GM18520 (cell line): ENCODE measurements around the gene HAO2.
"Not testable (repeated sequence)": the region's sequence is repeated elsewhere in the genome, so short reads cannot be mapped to it uniquely, and the experiment has no call there.

Experiments used
- ATAC-seq: cut with Tn5 transposase; IDR thresholded peaks from one replicate; pipeline ENCODE4 v1.9.1; 2021; ENCODE audit not compliant: unreplicated experiment

HAO2 gene

DNA sequence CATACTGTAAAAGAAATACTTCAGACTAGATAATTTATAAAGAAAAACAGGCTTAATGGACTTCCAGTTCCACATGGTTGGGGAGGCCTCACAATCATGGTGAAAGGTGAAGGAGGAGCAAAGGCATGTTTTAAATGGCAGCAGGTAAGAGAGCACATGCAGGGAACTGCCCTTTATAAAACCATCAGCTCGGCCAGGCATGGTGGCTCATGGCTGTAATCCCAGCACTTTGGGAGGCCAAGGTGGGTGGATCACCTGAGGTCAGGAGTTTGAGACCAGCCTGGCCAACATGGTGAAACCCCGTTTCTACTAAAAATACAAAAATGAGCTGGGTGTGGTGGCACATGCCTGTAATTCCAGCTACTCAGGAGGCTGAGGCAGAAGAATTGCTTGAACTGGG is 9.0 kb downstream of the HAO2 start:
- not testable (repeated sequence) for ATAC-seq

DNA sequence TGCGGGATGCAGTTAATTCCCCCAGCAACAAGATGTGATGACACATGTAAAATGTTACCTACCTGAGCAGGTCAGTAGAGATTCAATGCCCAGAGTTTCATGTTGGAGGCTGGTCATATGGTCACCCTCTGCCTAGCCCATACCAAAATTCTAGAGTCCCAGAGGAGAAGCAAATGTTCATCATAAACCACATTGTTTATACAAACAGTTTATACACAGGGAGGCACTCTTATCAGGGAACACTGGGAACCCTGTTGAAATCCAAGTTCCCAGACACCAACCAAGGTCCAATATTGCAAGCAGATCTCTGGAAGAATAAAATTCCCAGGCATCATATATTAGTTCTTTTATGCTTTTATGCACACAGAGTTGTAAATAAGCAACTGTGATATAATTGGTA is 10.5 kb downstream of the HAO2 start:
- no peak for ATAC-seq

DNA sequence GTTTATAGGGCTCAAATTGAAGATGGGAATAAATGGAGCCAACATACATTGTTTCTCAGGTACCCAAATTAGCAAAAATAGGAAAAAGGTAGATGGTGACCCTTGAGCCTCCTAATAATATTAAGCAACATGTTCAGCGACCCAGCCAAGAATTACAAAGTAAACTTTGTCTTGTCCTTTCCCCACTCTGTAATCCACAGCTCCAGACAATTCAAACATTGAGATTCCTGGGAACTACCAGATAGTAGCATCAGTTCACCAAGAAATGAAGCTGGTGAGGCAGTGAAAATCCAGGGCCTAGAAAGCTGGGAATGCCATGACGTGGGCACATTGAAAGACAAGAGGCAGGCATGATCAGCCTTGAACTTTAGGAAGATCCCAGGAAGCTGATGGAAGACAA is 11.7 kb downstream of the HAO2 start:
- no peak for ATAC-seq

DNA sequence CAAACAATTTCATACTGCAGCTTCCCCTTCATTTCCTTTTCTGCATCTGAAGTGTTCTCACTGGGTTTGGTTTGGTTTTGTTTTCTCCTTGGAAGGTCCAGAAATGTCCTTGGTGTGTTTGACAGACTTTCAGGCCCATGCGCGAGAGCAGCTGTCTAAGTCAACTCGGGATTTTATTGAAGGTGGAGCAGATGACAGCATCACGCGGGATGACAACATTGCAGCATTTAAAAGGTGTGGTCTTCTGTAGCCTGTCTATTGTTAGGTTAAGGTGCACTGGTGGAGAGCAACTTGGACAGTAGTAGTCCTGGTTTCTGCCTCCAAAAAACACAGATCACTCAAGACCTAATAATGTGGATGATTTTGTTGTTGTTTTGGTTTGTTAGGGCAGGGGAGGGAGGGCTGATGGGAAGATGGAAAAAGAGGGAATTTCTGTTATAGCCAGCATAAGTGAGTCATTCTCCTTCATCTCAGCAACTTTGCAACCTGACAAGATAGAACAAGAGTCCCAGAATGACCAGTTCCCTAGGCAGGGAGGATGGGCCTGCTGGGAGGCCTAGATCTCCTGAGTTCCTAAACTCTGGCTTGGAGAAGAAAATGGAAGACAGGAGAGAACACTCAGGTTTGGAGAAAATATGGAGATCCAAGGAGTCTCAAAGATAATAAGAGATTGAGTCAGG is 12.5 kb downstream of the HAO2 start:
- no peak for ATAC-seq

DNA sequence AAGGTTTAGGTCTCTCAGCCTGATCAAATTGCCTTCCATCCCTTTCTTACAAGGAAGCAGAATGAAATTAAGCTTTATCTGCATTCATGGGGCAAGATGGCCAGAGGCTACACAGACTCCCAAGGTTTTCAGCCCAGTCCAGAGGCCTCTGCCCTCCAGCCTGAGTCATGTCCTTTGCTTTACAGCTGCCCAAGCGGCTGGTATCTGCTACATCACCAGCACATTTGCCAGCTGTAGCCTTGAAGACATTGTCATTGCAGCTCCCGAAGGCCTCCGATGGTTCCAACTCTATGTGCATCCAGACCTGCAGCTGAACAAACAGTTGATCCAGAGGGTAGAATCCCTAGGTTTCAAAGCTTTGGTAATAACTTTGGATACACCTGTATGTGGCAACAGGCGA is 16.0 kb downstream of the HAO2 start:
- ATAC-seq, result no peak

DNA sequence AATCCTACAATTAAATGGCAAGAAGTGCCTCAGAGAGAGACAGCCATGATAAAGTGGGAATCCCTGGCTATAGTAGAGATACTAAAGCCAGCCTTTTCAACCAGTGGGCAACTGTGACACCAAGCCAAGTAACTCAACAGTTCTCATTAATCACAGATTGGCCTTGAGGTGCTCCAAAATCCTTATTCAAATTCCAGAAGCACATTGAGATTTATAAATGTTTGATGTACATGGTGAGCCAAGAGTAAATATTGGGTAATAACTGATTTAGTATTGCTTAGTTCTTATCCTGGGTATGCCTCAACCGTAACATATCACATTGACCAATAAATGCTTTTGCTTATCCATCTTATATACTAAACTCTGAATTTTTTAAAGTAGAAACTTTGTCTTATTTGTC is 17.1 kb downstream of the HAO2 start:
- no peak for ATAC-seq

DNA sequence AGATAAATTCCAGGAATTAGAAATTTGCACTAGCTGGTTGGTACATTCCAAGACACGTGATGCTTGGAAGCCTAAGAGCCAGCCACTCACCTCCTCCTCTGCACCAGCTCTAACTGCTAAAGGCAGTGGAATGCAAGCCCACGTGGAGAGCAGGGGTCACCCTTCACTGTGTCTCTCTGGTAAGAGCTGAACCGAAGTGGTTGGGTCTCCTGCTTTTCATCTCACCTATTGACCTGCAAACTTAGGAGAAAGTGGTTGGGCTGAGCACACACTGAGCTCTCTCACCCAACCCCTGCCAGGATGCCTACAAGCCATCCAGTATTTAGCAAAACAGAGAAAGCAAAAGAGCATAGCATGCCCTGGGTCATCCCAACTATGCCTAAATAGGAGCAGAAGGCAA is 19.3 kb downstream of the HAO2 start:
- ATAC-seq, result no peak

DNA sequence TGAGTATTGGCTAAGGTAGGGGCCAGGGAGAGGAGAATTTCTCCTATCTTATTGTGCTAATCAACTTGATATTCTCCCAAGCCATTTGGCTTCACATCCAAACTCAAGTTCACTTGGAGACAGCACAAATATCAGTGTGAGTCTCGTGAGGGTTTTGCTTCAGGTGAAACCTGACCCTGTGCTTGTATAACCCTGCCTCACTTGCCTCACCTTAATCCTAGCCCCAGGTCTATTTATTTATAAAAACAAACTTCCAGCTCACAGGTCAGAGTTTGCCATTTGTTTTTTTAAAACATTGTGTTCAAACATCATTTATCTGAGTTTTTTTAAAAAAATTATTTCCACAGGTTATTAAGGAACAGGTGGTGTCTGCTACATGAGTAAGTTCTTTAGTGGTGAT is 19.9 kb downstream of the HAO2 start:
- ATAC-seq, result no peak

DNA sequence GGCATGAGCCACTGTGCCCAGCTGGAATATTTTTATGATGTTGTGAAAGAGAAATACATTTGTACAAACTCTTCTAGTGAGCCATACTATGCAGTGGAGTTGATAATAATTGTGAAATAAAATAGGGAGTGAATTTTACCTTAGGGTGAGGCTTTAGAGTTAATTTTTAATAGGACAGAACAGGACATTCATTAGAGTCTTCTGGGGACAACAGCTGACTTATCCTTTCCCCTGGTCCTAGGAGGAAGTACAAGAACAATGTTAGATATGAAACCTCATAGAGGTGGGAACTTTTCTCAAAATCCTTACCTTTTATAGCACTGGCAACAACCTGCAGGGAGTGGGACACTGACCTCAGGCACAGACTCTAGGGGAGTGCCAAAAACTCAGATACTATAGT is 21.9 kb downstream of the HAO2 start:
- ATAC-seq, result no peak

DNA sequence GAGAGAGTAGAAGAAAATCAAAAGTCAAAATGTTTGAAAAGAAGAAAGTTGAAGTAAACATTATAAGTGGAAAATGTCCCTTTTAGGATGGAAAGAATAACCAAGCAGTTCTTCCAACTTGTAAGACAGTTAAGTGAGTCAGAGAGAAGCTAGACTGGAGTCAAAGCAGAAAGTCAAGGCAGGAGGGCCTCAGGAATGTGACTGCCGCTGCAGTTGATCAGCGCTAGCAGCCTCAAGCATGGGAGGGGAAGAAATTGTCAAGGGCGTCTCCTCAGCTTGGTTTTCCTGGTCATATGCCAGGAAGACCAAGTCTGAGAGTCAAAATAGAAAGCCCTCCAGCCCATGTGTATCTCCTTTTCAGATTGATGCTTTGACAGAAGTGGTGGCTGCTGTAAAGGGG is 23.2 kb downstream of the HAO2 start:
- no peak for ATAC-seq

DNA sequence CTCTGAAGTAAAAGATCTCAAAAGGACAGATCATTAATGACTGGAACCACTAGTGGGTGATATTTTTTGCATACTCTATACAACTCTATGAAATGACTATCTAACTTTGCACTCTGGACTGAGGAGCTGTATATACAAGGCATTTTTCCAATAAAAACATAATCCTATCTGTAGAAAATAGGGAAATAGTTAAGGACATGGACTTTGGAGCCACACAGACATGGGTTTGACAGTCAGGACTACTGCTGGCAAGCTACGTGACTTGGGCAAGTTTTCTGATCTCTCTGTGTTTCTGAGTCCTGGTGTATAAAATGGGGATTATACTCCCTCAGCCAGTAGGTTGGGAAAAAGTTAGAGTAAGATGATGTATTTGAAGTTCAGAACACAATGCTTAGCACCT is 25.5 kb downstream of the HAO2 start:
- no peak for ATAC-seq

DNA sequence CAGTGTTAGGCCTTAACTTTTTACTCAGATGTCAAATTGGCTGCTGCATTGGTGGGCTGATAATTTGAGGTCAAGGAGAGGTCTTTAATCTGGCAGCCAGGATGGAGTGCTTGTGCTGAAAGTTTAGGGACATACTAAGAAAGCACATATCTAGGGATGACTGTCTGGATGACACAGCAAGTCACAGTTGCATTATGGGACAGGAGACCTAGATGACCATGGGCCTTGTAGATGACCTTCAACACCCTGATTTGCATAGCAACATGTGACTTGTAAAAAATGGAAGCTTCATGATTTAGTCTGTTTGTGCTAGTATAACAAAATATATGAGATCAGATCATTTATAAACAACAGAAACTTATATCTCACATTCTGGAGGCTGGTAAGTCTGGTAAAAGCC is 28.4 kb downstream of the HAO2 start:
- no peak for ATAC-seq

DNA sequence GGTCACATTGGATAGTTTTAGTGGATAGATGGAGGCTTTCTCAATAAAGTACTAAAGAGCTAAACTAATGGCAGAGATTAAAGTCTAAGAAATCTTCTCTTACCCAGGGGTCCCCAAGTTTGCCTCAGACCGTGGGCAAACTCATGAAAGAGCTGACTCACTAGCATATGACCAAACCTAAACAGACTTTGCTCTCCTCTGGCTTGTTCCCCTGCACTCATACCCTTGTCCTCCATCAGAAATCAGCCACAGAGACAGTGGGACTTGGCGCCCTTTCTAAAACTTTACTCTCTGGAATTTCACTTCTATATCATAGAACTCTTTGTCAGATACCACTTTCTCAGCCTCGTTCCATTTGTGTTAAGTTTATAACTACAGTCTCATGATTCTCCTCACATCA is 29.4 kb downstream of the HAO2 start:
- no peak for ATAC-seq

DNA sequence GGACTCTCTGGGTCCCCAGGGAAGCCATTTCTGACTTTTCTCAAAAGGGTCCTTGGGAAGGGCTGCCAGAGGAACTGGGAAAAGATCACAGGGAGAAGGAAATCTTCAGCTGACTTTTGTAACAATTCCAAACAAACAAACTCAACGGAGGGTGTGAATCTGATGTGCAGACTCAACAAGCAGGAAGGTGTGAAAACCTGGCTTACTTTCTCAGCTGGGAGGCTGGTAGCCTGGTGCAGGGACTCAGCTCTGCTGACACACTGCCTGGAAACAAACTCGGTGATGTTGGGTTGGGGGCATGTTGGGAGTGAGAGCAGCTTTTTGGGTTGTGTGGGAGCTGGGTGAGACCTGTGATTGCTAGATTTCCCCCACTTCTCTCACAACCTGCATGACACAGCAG is 36.2 kb downstream of the HAO2 start:
- no peak for ATAC-seq

DNA sequence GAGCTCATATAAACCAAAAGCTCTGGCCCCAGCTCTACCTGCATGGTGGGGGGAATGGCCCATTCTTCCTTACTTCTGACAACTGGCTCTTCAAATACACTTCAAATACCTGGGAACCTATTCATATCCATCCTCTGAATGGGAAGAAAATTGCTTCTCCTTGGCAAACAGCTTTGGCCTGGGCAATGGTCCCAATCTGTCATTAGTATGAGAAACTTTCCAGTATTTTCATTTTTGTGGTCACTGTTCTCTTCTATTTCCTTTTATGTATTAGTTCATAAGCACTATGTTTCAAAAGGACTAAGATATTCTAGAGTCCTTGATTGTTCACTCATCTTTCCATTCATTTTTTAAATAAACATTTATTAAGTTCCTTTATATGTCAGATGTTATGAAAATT is 41.1 kb downstream of the HAO2 start:
- ATAC-seq, result no peak

DNA sequence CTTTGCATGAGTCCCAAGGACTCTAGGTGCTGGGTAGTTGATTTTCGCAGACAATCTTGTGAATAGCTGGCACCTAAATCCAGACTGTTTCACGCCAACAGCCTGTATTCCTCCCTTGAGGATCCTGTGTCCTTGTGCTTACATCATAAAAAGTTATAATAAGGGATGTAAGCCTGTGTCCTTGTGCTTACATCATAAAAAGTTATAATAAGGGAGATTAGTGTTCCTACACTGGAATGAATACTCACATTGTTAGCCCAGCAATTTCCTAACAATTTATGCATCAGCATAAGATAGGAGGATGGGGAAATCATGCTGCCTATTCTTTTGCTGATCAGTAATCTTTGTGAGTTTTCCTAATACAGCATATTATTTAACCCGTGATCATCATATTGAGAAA is 42.4 kb downstream of the HAO2 start:
- ATAC-seq, result no peak

DNA sequence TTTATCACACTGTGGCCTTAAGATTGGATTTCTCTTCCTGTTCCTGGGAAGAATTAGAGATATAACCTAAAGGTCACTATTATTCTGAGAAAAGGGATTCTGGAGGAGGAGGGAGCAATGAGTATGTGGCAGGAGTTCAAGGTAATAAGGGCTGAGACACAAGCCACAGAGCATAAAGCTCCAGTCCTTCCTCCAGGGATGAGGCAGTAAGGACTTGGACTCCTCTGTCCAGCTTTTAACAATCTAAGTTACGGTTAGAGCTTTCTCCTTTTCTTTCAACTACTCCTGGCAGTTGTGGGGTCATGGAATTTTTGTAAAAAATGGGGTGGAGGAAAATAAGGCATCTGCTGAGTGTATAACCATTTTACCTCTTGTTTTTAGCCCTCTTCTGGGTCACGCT is 46.4 kb downstream of the HAO2 start, which contains the start of gene HSD3B2:
TSS of gene HSD3B2 (plus strand) at position 201 of the 400 bp plus-strand sequence. CDS start 270 bp downstream, outside the sequence.
- no peak for ATAC-seq

DNA sequence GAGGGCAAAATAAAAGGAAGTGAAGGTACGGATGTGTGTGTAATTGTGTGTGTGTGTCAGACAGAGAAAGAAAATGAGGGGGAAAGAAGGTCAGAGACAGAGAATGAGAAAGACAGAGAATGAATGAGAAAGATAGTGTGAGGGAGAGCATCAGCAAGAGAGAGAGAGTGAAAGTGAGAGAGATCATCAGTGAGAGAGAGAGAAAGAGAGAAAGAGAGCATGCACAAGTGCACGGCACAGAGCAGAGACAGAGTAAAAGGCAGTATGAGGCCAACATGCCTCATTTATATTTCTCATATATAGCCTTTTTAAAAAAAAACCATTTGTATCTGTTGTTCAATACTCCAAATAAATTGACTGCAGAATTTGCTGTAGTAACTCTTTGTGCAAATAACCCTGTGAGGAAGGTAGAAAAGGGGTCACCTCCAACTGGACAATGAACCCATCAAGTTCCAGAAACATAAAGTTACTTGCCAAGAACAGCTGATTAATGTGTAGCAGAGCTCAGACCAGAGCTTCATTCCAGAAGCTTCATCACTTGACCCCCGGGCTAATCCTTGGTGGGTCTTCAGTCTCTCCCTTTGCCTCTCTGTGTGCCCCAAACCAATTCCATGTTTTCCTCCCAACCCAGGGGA is 47.5 kb downstream of the HAO2 start:
- no peak for ATAC-seq

DNA sequence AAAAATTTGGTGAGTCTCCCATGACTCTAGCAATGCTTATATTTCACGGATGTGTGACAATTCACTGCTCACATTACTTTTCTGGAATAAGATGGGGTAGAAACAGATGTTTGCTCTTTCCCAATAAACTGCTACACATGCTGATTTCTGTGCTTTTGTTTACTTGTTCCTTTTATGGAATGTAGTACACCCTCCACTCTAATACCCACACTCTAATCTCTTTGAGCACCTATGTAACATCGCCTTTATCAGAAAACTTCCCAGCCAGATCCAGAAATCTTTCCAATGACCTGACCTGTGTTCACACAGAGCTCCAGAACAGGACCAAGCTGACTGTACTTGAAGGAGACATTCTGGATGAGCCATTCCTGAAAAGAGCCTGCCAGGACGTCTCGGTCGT is 50.5 kb downstream of the HAO2 start:
- ATAC-seq, result no peak

DNA sequence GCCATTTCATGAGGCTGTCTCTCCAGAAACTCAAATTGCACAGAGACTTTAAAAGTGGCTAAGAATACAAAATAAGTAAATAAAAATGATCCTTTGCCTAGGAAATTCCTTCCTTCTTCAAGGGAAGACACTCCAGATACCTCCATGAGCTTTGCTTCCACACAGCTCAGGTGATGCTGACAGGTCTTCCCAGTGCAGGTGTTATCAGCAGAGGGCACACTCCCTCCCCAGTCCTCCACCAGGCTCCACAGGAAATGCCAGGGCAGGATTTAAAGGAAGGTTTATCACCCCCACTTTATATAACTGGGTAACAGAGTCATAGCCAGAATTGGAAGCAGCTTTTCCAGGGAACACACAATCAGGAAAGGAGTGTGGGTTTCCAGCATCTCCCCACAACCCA is 52.1 kb downstream of the HAO2 start:
- no peak for ATAC-seq

DNA sequence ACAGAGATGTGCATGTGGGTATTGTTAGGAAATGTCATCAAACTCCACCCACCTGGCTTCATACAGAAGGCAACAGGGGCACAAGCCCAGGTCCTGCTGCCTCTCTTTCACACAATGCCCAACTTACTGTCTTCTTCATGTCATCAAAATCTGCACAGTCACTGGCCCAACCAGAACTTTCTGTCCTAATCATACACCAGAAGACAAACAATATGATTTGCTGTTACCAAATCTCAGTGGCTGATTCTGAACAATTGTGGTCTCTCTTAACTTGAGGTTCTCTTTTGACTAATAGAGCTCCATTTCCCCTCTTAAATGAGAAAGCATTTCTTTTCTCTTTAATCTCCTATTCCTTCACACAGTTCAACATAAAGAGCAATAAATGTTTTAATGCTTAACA is 54.0 kb downstream of the HAO2 start:
- ATAC-seq, result no peak

DNA sequence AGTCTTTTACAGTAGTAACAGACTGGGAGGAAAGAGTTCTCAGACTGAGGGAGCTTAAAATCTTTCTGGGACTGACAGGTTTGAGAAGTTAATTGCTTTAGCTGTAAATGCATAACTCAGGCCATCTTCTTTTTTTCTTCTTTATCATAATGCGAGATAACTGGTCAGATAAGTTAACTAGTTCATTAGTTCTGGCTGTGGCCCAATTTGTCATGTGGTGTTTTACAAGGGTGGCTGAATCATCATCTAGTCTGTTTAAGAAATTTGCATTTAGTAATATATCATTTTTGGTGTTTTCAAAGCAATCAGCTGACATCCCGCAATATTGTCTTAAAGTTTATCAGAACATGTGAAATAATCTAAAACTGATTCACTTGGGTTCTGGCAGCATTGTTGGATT is 60.4 kb downstream of the HAO2 start:
- no peak for ATAC-seq

DNA sequence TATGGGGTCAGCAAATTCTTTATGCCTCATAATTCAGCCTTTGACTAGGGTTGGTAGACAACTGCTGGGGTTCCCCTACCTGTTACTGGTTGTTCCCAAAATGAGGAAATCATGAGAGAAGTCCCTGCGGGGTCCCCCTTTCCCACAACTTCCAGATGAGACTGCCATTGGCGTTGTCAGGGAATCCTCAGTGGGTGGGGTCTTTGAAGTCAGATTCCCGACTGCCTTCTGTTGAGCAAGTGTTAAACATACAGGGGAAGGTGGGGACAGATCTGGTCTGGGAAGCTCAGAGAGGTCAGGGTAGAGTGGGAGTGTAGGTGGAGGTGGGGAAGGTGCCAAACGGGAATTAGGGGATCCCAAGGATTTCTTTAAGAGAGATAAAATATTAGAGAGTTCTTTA is 61.1 kb downstream of the HAO2 start:
- no peak for ATAC-seq
